COR-L47 (cell line): ENCODE data around the gene TRIP13.
"Not testable (repeated sequence)": the region's sequence is repeated elsewhere in the genome, so short reads cannot be mapped to it uniquely, and the experiment has no call there.

ENCODE experiments used
- DNase-seq: peaks from one replicate; lab custom pipeline; 2025; lab: John Stamatoyannopoulos, UW

Gene TRIP13, protein sequence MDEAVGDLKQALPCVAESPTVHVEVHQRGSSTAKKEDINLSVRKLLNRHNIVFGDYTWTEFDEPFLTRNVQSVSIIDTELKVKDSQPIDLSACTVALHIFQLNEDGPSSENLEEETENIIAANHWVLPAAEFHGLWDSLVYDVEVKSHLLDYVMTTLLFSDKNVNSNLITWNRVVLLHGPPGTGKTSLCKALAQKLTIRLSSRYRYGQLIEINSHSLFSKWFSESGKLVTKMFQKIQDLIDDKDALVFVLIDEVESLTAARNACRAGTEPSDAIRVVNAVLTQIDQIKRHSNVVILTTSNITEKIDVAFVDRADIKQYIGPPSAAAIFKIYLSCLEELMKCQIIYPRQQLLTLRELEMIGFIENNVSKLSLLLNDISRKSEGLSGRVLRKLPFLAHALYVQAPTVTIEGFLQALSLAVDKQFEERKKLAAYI

DNA sequence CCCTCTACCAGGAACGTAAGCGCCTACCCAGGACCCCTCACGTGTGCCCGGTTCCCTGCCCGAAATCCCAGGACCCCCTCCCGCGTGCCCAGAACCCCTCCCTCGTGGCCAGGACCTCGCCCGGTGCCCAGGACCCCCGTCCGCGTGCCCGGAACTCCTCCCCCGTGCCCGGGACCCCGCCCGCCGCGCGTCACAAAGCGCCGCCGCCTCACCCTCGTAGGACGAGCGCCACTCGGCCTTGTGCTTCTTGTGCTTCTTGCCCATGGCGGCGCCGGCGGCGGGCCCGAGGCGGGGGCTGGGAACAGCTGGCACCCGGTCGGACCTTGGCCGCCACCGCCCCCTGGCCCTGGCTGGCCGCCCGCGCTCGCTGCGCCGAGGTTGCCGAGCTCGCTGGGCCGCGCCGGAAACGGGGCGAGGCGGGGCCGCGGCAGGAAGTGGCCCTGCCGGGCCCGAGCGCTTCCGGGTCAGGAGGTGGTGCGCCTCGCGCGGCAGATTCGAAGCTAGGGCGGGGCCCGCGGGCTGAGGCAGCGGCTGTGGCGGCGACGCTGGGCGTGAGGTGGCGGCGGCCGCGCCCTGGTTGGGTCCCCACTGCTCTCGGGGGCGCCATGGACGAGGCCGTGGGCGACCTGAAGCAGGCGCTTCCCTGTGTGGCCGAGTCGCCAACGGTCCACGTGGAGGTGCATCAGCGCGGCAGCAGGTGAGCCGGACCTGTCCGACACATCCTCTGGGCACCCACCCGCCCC, at the start of gene TRIP13, which contains the start of gene BRD9:
Gene TRIP13, plus strand, starts transcription at position 491 of the 743 bp plus-strand sequence. Its CDS starts 115 bp downstream, at position 606.
Gene BRD9, minus strand, starts transcription at position 408 of the 743 bp plus-strand sequence. Its CDS starts 144 bp downstream, at position 264.
- peak; percentile 74 for DNase-seq

DNA sequence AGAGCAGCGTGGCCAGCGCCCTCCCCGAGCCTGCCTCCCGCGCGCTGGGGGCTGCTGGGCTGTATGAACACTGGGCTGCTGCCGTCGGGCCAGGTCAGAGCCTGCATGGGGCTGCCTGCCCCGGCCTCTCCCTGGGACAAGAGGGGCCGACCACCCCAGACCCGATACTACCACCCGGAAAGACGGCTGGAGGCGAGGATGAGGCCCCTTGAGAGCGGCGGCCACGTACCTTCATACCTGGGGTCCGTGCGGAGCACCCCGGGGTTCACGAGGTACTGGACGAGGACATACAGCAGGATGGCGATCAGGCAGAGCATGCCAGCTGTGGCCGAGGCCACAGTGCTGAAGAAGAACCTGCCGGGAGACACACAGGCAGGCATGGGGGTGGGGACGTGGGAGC, 49.3 kb upstream of the TRIP13 start:
- DNase-seq, result not testable (repeated sequence)

DNA sequence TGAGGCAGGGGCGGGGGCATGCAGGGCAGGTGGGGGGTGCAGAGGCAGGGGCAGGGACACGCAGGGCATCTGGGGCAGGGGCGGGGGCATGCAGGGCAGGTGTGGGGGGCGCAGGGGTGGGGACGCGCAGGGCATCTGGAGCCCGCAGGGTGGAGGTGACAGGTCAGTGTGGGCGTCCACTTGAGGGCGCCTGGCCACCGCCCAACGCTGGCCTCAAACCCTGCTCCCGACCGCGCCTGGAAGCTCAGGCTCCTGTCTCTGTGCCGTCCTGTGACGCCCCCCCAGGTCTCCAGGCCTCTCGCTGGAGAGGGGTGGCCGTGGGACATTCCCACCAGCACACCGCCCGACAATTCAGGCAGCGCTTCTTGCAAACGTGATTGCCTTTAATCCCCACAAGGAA, 48.8 kb upstream of the TRIP13 start:
- DNase-seq, result not testable (repeated sequence)

DNA sequence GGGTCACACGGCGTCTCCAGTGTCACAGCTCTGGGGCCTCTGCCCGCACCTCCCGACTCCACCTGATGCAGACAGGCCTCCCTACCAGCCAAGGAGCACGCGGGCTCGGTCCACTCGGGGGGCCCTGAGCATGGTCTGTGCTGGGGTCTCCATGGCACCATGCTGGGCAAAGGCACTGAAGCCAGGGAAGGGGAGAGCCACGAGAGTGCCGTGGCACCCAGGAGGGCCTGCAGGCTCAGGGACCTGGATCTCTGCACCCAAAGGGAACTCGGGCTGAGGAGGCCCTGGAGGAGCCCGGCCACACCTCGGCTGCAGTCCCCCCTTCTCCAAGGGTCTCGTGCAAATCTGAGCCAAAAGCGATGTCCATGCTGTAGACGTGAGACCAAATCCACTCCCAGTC, 48.3 kb upstream of the TRIP13 start:
- not testable (repeated sequence) for DNase-seq

DNA sequence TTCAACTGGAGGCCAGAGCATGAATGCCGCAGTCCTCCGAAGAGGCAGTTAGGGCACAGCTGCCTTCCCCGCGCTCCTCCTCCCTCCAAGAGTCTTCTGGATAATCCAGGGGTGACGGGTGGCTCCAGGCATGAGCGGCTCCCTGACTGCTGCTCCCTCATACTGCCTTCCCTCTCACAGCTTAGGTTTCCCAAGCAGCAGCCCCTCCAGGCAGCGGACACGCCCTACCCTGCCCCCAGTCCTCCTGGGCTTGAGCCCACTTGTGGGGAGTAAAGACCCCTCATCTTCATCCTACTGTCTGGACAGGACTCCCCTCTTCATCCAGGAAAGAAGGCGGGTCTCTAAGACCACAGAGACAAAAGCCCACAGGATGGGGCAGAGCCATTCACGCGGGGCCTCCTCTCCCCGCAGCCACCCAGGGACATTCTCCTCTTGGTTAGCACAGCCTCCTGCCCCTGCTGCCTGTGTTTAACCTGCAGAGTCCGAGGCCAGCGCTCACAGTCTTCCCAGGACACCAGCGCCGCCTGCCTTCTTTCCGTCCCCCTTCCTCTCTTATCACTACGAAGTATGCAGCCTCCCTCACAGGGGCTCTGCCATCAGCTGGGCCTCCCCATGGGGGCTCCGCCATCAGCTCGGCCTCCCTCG, 47.5 kb upstream of the TRIP13 start:
- not testable (repeated sequence) for DNase-seq

DNA sequence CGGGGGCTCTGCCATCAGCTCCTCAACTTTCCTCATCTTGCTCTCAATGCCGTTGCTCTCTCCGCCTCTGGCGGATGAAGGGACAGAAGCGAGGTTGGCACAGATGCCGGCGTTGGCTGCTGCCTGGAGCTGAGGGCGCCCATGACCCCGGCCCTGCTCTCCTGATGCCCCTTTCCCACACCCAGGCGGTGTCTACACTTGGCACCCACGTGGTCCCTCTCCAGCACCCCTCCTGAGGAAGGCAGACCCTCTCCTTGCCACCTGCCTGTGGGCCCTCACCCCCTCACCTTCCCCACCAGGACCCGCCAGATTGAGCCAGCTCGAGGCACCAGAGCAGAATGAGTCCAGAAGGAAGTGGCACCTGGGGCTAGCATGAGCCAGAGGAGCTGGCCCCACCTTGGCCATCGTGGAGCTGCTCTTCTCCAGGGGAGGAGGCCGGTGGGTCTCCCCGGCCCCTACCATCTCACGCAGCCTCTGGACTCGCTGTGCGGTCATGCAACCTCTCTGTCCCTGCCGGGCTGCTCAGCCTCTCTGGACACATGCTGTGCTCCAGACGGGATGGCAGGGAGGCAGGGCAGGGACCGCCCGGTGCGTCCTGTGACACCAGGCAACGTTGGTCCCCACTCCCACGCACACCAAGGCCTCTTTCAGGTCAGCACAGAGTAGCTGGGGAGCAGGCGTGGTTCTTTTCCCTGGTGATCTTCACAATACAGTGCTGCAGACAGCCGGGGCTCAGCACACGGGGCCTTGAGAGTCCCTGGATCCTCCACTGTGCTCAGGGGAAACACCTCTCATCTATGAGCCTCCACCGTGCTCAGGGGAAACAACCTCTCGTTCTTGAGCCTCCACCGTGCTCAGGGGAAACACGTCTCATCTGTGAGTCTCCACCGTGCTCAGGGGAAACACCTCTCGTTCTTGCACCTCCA, 46.7 kb upstream of the TRIP13 start:
- not testable (repeated sequence) for DNase-seq

DNA sequence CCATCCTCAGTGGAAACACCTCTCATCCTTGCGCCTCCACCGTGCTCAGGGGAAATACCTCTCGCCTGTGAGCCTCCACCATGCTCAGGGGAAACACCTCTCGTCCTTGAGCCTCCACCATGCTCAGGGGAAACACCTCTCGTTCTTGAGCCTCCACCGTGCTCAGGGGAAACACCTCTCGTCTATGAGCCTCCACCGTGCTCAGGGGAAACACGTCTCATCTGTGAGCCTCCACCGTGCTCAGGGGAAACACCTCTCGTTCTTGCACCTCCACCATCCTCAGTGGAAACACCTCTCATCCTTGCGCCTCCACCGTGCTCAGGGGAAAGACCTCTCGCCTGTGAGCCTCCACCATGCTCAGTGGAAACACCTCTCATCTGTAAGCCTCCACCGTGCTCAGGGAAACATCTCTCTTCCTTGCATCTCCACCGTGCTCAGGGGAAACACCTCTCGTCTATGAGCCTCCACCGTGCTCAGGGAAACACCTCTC, 46.0 kb upstream of the TRIP13 start:
- not testable (repeated sequence) for DNase-seq

DNA sequence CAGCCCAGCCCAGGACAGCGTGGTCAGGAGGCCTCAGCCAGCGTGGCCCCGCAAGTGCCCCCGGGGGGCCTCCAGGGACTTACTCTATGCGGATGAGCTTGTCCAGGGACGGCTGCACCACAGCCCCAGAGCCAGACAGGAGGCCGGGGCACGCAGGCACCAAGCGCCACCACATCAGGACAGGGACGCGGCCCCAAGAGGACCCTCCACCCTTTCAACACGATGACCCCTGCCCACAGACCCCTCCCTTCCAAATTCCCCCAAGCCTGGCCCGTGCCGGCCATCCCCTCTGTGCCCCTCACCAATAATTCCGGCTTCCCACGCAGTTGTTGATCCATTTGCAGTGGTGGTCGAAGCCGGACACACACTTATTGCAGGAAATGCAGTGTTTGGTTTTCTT, 45.5 kb upstream of the TRIP13 start:
- DNase-seq, result not testable (repeated sequence)

DNA sequence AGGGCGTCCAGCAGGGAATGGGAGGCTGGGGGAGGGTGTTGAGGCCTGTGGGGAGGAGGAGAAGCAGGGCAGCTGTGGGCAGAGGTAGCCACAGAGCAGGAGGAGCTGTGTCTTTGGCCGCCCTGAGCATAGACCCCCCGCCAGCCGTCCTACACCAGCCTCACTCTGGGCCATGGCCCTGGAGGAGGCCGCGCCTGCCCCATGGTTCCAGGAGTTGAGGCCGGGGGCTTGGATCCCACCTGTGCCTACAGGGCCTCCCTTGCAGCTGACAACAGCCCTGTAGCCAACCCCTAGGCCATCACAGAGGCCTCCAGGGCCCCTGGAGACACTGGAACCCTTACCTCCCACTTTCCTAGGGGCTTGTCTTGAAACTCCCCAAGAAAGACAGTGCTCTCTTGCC, 44.9 kb upstream of the TRIP13 start:
- DNase-seq, result not testable (repeated sequence)

DNA sequence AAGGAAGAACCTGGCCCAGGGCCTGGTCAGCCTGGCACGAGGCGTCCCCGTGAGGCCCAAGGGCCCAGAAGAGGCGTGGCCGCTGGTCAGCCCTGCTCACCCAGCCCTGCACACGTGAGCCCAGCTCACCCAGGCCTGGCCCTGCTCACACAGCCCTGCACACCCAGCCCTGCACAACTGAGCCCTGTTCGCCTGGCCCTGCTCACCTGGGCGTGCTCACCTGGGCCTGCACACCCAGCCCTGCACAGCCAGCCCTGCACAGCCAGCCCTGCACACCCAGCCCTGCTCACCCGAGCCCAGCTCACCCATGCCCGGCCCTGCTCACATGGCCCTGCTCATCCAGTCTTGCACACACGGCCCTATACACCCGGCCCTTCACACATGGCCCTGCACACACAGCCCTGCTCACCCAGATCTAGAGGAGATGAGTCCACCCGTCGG, 44.0 kb upstream of the TRIP13 start:
- no peak for DNase-seq

DNA sequence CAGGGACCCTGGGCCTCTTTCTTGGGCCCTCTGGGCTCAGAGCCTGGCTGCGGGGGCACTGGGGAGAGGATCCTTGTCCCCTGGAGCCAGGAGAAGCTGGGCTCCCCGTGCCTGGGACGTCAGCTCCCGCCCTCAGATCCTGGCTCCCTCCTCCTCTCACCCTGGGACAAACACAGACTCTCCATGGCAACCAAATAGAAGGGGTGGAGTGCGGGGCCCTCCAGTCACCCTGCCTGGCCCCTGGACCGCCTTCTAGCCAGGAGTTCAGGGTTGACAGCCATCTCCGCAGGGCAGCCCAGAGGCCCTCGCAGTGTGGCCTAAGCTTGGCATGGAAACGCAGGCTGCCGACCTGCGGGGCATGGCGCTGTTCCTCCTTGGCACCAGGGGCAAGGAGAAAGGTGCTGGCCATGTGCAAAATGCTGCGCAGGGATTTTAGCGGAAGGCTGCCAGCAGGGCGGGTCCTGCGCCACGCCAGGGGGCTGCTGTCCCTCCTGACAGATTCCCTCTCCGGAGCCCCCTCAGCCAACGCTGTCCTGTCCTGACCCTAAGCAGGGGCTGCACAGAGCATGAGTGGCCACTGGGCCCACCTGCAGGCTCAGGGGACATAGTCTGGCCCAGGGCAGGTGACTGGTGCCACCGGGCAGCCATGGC, 42.9 kb upstream of the TRIP13 start:
- DNase-seq, result no peak

DNA sequence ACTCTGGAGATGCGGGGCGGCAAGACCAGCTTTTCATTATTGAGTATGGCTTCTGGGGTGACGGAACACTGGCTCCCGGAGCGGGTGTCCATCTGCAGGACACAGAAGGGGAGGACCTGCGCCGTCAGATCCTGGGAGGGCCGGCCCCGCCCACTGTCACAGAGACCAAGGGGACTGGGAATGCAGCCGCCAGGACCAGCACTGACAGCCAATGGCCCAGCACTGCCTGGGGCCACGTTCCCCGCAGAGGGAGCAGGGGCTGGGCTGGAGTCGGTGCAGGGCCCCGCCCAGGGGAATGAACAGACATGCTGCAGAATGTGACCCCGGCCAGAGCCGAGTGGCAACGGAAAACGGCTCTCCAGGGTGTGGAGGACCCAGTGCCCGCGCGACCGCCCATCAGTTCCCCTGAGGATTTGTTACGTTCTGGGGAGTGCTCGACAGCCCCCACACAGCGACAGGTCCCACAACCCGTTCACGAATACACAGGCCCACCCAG, 42.1 kb upstream of the TRIP13 start, which contains the start of gene ZDHHC11:
Gene ZDHHC11, minus strand, starts transcription at position 476 of the 496 bp plus-strand sequence. Its CDS starts 384 bp downstream, at position 92.
- no peak for DNase-seq

DNA sequence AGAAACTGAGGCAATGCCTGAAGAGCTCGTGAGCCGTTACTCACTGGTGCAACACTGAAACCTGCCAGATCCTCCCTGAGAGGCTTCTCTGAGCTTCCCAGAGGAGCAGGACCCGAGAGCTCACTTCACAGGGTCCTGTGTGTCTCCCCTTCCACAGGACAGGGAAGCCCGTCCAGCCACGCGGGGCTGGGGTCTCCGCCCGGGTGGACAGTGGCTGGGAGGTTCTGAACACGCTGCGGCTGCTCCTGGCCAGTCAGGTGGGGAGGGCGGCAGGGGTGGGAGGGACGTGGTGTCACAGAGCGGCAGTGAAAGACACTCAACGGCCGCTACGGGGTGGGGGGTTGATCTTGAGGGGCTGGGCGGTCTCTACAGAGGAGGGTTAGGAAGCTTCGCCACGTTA, 41.6 kb upstream of the TRIP13 start:
- no peak for DNase-seq

DNA sequence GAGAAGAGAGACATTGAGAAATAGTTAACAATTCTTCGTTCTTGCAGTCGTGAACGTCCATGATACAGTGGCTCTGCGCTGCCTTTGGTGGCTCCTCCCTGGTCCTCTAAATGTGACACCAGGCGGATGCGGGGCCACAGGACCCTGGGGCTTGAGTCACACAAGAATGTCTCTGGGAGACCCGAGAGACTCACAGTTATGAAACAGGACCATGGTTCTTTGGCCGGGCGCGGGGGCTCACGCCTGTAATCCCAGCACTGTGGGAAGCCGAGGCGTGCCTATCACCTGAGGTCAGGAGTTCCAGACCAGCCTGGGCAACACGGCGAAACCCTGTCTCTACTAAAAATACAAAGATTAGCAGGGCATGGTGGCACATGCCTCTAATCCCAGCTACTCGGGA, 41.1 kb upstream of the TRIP13 start:
- DNase-seq, result no peak

DNA sequence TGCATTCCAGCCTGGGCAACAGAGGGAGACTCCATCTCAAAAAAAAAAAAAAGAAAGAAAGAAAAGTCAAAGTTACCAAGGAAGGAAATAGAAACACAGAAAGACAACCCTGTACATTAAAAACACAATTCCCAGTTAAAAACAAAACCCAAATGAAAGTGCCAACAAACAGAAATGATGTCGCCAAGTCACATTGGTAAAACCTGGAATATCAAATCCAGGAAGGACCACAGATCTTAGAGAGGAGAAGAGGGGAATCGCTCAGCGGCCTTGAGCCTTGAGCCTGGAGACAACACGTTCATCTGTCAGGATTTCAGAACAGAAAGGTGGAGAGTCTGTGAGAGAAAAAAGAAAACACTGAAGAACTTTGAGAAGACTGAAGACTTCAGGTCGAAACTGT, 40.7 kb upstream of the TRIP13 start:
- DNase-seq, result no peak

DNA sequence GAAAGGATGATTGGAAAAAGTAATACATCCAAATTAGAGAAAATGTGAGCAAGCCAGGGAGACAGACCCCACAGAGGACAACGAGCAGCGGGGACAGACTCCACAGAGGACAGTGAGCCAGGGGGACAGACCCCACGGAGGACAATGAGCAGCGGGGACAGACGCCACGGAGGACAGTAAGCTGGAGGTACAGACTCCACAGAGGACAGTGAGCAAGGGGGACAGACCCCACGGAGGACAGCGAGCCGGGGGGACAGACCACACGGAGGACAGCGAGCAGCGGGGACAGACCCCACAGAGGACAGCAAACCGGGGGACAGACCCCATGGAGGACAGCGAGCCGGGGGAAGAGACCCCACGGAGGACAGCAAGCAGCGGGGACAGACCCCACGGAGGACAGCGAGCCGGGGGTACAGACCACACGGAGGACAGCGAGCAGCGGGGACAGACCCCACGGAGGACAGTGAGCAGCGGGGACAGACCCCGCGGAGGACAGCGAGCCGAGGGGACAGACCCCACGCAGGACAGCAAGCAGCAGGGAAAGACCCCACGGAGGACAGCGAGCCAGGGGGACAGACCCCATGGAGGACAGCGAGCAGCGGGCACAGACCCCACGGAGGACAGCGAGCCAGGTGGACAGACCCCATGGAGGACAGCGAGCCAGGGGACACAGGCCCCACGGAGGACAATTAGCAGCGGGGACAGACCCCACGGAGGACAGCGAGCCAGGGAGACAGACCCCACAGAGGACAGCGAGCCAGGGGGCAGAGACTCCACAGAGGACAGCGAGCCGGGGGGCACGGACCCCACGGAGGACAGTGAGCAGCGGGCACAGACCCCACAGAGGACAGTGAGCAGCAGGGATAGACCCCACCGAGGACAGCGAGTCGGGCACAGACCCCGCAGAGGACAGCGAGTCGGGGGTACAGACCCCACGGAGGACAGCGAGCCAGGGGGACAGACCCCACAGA, 40.0 kb upstream of the TRIP13 start:
- no peak for DNase-seq

DNA sequence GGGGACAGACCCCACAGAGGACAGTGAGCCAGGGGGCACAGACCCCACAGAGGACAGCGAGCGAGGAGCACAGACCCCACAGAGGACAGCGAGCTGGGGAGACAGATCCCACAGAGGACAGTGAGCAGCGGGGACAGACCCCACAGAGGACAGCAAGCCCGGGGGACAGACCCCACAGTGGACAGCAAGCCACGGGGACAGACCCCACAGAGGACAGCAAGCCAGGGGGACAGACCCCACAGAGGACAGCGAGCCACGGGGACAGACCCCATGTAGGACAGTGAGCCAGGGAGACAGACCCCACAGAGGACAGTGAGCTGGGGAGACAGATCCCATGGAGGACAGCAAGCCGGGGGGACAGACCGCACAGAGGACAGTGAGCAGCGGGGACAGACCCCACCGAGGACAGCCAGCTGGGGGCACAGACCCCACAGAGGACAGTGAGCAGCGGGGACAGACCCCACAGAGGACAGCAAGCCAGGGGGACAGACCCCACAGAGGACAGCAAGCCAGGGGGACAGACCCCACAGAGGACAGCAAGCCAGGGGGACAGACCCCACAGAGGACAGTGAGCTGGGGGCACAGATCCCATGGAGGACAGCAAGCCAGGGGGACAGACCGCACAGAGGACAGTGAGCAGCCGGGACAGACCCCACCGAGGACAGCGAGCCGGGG, 39.1 kb upstream of the TRIP13 start:
- not testable (repeated sequence) for DNase-seq

DNA sequence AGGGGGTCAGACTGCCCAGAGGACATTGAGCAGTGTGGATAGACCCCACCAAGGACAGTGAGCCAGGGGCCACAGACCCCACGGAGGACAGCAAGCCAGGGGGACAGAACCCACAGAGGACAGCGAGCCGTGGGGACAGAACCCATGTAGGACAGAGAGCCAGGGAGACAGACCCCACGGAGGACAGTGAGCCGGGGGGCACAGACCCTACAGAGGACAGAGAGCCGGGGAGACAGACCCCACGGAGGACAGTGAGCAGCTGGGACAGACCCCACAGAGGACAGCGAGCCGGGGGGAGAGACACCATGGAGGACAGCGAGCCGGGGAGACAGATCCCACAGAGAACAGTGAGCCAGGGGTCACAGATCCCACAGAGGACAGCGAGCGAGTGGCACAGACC, 38.5 kb upstream of the TRIP13 start:
- DNase-seq, result no peak
